Stimulated activated CD8-positive, alpha-beta memory T cell treated with anti-CD3 and anti-CD28 coated beads, Interleukin-7, amount 100 ng/mL, for 4 hours (primary cell): ENCODE results near the gene FGD6.
"Not testable (repeated sequence)": the region's sequence is repeated elsewhere in the genome, so short reads cannot be mapped to it uniquely, and the experiment has no call there.

Experiments used
- DNase-seq, 2 donors: peaks; one replicate each; pipeline ENCODE4 v3.0.0-alpha.2; 2020; ENCODE audit warnings: low read depth in 2 of 2

The FGD6 gene

GRCh38 chr12:95205016-95205624, 12.1 kb downstream of the FGD6 start:
- no peak for DNase-seq

GRCh38 chr12:95204141-95204866, 13.0 kb downstream of the FGD6 start:
- no peak for DNase-seq

- DNase-seq: no peak
Measured at GRCh38 chr12:95203487-95204030, 13.7 kb downstream of the FGD6 start.

- no peak for DNase-seq
Measured at GRCh38 chr12:95202691-95203486, 14.4 kb downstream of the FGD6 start.

- DNase-seq: no peak
Measured at GRCh38 chr12:95201056-95201670, 16.1 kb downstream of the FGD6 start.

- DNase-seq: no peak
Measured at GRCh38 chr12:95200128-95200894, 17.0 kb downstream of the FGD6 start.

- no peak for DNase-seq
Measured at GRCh38 chr12:95198914-95199313, 18.4 kb downstream of the FGD6 start.

- no peak for DNase-seq
Measured at GRCh38 chr12:95197636-95198035, 19.6 kb downstream of the FGD6 start.

- not testable (repeated sequence) for DNase-seq
Measured at GRCh38 chr12:95196875-95197569, 20.2 kb downstream of the FGD6 start.

GRCh38 chr12:95195122-95195521, 22.1 kb downstream of the FGD6 start:
- no peak for DNase-seq

GRCh38 chr12:95193139-95193538, 24.1 kb downstream of the FGD6 start:
- no peak for DNase-seq

GRCh38 chr12:95192271-95192670, 25.0 kb downstream of the FGD6 start:
- no peak for DNase-seq

- no peak for DNase-seq
Measured at GRCh38 chr12:95191060-95191696, 26.1 kb downstream of the FGD6 start.

- no peak for DNase-seq
Measured at GRCh38 chr12:95187865-95188415, 29.3 kb downstream of the FGD6 start.

GRCh38 chr12:95185854-95186253, 31.4 kb downstream of the FGD6 start:
- DNase-seq: no peak

GRCh38 chr12:95185072-95185471, 32.2 kb downstream of the FGD6 start:
- no peak for DNase-seq

- DNase-seq: no peak
Measured at GRCh38 chr12:95184121-95184520, 33.1 kb downstream of the FGD6 start.

GRCh38 chr12:95182868-95183415, 34.3 kb downstream of the FGD6 start:
- DNase-seq: no peak

- DNase-seq: no peak
Measured at GRCh38 chr12:95181103-95181502, 36.2 kb downstream of the FGD6 start.

GRCh38 chr12:95179011-95179410, 38.3 kb downstream of the FGD6 start:
- no peak for DNase-seq
